Mesothelial cell of epicardium (in vitro differentiated cells): Measurements from ENCODE around the gene ORC3. TPM values are rescaled to one million over a fixed set of nuclear protein-coding genes. Genes with fewer than 3 reads are reported as not detected.

ENCODE experiments used
- DNase-seq, 2 experiments: peaks; one replicate each; pipeline ENCODE4 v3.0.0; 2021; ENCODE audit warnings: low spot score in 2 of 2; ENCODE audit not compliant: unreplicated experiment in 2 of 2
- H3K27ac Mint-ChIP-seq: 2 replicates; pipeline ENCODE4 v1.8.0; 2021; ENCODE audit warnings: mixed read lengths
- H3K27me3 Mint-ChIP-seq: 2 replicates; pipeline ENCODE4 v1.8.0; 2021; ENCODE audit warnings: low read depth, mixed read lengths
- H3K36me3 Mint-ChIP-seq: 2 replicates; pipeline ENCODE4 v1.8.0; 2021; ENCODE audit warnings: mixed read lengths
- H3K4me1 Mint-ChIP-seq: 2 replicates; pipeline ENCODE4 v1.8.0; 2021; ENCODE audit warnings: mixed read lengths
- H3K4me3 Mint-ChIP-seq: 2 replicates; pipeline ENCODE4 v1.8.0; 2021; ENCODE audit warnings: mild to moderate bottlenecking, moderate library complexity, mixed read lengths
- H3K9me3 Mint-ChIP-seq: 2 replicates; pipeline ENCODE4 v1.8.0; 2021; ENCODE audit warnings: mixed read lengths
- total RNA-seq: library from RNA; stranded (reverse); gene quantifications from 3 replicates; pipeline ENCODE4 v1.2.1, GENCODE V29; 2021
- TF ChIP-seq, protein P1 (sequence below): fragments of 200-600 bp; sonication (generic); IDR thresholded peaks from one replicate; pipeline ENCODE4 v1.5.0; 2021; ENCODE audit warnings: antibody characterized with exemption; ENCODE audit not compliant: unreplicated experiment

The ORC3 gene
- total RNA-seq, 1 donor from 2014 or later = 28.0 TPM

DNA sequence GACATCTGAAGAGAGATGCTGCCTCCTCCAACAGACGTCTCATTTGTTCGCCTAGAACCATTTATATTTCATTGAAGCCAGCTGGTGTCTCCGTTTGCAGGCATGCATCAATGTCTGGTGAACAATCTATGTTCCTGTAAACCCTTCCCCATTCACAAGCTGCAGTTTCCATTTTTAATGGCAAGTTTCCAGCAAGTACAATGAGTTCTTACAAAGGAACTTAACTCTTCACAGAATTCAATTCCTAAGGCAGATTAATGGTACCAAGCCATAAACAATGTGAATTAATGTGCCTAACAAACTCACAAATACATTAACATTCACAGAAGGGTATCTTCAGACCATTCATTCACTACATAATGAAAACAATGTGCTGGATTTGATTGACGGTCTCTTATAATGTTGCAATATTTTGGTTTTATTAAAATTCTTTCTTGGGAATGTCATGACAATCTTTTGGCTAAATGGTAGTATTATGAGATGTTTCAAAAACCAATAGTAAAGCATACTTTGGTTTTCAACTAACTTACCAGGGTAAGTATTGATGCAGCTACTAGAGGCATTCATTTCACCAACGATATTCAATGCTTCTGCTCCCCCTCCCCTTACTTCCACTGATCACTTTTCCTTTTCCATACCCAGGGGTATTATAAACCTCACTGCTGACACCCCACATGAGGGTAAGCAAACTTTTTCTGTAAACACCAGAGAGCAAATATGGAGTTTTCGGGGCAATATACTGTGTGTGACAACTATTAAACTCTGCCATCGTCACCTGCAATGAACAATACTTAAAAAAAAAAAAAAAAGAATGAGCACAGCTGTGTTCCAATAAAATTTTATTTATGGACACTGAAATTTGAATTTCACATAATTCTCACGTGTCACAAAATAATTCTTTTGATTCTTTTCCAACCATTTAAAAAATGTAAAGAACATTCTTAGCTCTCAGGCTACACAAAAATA is 107.9 kb downstream of the ORC3 start:
- H3K27ac Mint-ChIP-seq = peak overlapping the region; percentile 91
- H3K9me3 Mint-ChIP-seq = no peaks in the 10 kb centered on the region
- TF ChIP-seq, protein P1, sequence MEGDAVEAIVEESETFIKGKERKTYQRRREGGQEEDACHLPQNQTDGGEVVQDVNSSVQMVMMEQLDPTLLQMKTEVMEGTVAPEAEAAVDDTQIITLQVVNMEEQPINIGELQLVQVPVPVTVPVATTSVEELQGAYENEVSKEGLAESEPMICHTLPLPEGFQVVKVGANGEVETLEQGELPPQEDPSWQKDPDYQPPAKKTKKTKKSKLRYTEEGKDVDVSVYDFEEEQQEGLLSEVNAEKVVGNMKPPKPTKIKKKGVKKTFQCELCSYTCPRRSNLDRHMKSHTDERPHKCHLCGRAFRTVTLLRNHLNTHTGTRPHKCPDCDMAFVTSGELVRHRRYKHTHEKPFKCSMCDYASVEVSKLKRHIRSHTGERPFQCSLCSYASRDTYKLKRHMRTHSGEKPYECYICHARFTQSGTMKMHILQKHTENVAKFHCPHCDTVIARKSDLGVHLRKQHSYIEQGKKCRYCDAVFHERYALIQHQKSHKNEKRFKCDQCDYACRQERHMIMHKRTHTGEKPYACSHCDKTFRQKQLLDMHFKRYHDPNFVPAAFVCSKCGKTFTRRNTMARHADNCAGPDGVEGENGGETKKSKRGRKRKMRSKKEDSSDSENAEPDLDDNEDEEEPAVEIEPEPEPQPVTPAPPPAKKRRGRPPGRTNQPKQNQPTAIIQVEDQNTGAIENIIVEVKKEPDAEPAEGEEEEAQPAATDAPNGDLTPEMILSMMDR = no peak
- no peak for DNase-seq
- peaks cover 62% of the 10 kb centered on the region for H3K4me1 Mint-ChIP-seq
- peak overlapping the region; percentile 98 for H3K4me3 Mint-ChIP-seq
- H3K36me3 Mint-ChIP-seq = no peaks in the 10 kb centered on the region
- H3K27me3 Mint-ChIP-seq = no peaks in the 10 kb centered on the region

DNA sequence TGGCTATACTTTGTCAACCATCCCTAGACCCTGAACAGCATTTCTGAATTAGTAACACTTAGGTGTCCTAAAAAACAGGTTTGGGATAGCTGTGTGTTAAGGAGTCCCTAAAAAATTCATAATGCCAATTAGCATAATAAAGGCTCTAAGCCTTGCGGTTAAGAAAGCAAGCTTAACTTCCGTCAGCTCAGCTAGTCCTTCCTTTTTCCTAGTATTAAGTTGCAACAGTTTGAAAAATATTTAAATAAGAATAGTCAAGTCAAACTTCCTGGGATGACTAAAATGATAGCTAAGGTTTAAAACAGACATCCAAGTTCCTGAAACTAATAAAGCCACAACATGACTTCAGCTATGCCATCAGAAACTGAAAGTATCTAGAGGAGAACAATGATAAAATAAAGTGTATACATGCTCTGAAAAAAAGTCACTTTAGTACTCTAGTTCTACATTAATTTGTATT is 108.6 kb downstream of the ORC3 start:
- Mint-ChIP-seq H3K36me3 (no peaks in the 10 kb centered on the region), H3K9me3 (no peaks in the 10 kb centered on the region), H3K27me3 (no peaks in the 10 kb centered on the region), H3K4me1 (peaks cover 62% of the 10 kb centered on the region), H3K4me3 (peak overlapping the region; percentile 98), H3K27ac (peak overlapping the region; percentile 91)
- TF ChIP-seq, protein P1 = no peak
- no peak for DNase-seq

- H3K4me1 Mint-ChIP-seq = peaks cover 53% of the 10 kb centered on the region
- TF ChIP-seq, protein P1 = no peak
- peak overlapping the region; percentile 98 for H3K27ac Mint-ChIP-seq
- no peak for DNase-seq
- no peaks in the 10 kb centered on the region for H3K27me3 Mint-ChIP-seq
- no peaks in the 10 kb centered on the region for H3K36me3 Mint-ChIP-seq
- peak overlapping the region; percentile 98 for H3K4me3 Mint-ChIP-seq
- H3K9me3 Mint-ChIP-seq = no peaks in the 10 kb centered on the region
These were observed 109.6 kb downstream of the ORC3 start for GRCh38 chr6:87699576-87699975.

DNA sequence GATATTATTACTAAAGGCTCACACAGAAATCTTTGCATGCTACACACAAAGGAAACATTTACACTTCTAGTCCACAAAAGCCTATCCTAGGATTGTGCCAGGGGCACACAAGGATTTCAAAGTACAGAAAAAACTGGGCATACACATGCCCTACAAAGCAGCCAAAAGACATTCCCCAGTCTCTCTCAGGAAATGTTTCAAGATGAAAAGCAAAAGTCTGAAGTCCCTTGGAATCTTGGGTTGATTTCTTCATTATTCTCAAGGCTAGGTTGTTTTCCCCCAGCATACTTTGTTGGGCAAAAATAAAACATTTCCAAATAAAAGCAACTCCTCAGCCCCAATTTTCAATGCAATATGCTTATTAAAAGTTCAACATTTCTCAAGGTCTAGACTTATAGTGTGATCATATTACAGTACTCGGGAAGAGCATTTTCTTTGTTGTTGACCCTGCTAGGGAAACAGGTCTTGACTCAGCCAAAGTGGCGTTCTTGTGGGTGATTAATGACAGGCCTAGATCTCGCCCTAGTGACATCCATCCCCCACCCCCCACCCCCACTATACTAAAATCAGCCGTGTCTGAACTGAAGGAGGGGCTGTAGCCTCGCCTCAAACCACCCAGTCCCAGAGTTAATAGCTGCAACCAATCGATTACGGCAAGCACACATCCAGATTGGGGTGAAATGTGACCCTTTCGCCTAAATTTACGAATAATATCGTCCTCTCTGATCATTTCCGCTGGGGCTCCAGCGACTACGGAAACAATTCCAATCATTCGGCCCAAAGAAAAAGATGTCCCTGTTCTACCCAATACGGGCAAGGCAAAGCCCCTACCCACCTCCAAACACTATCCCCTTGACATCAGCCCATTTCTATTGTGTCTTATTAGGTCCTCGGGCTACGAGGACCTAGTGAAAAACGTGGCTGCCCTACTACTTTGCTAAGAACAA is 110.7 kb downstream of the ORC3 start:
- DNase-seq = no peak
- H3K4me1 Mint-ChIP-seq = peaks cover 49% of the 10 kb centered on the region
- peak overlapping the region; percentile 98 for H3K4me3 Mint-ChIP-seq
- no peaks in the 10 kb centered on the region for H3K36me3 Mint-ChIP-seq
- no peaks in the 10 kb centered on the region for H3K9me3 Mint-ChIP-seq
- H3K27ac Mint-ChIP-seq = peak overlapping the region; percentile 98
- TF ChIP-seq, protein P1 = no peak
- no peaks in the 10 kb centered on the region for H3K27me3 Mint-ChIP-seq

- Mint-ChIP-seq H3K9me3 (no peaks in the 10 kb centered on the region), H3K36me3 (no peaks in the 10 kb centered on the region), H3K27ac (peak overlapping the region; percentile 98), H3K4me3 (peak overlapping the region; percentile 98), H3K27me3 (no peaks in the 10 kb centered on the region), H3K4me1 (peaks cover 42% of the 10 kb centered on the region)
- TF ChIP-seq, protein P1 = no peak
- peak; percentile 31 to 62 for DNase-seq
These were observed 111.4 kb downstream of the ORC3 start for GRCh38 chr6:87701344-87701675.
